Upper lobe of right lung (tissue), 1 donor: ENCODE measurements around the gene RAB11FIP4. TPM values are rescaled to one million over a fixed set of nuclear protein-coding genes. Genes with fewer than 3 reads are reported as not detected.

ENCODE experiments used
- ATAC-seq: fragments of 200-7000 bp; cut with Tn5 transposase; one replicate; pipeline ENCODE4 v1.9.1; 2020; ENCODE audit warnings: mild to moderate bottlenecking, moderate library complexity
- DNase-seq: peaks from one replicate; pipeline ENCODE4 v3.0.0-alpha.2; 2020
- H3K27ac ChIP-seq: fragments of 200-600 bp; one replicate; pipeline ENCODE4 v1.8.0; 2022
- H3K27me3 ChIP-seq: fragments of 200-600 bp; one replicate; pipeline ENCODE4 v1.8.0; 2022; ENCODE audit warnings: mild to moderate bottlenecking
- H3K36me3 ChIP-seq: fragments of 200-600 bp; one replicate; pipeline ENCODE4 v1.8.0; 2022
- H3K4me1 ChIP-seq: fragments of 200-600 bp; one replicate; pipeline ENCODE4 v1.8.0; 2022
- H3K4me3 ChIP-seq: fragments of 200-600 bp; one replicate; pipeline ENCODE4 v1.8.0; 2022; ENCODE audit warnings: mild to moderate bottlenecking
- H3K9me3 ChIP-seq: fragments of 200-600 bp; one replicate; pipeline ENCODE4 v1.8.0; 2022
- intact Hi-C: fragments of 100-400 bp; cut with DNase I; formaldehyde crosslinking; loops from one replicate; pipeline ENCODE4 v1.11.0; 2022
- total RNA-seq: library from RNA; stranded (reverse); fragmentation: NEBNext Ultra II Directional; extraction: Animal tissue kit (Norgen Biotek cat#: 25700); gene quantifications from one replicate; pipeline ENCODE4 v1.2.1, GENCODE V29; 2021
- TF ChIP-seq, protein P1 (sequence below): fragments of 200-600 bp; IDR thresholded peaks from one replicate; pipeline ENCODE4 v1.8.0; 2022; ENCODE audit warnings: antibody characterized with exemption
- donor health status: DM: no; HTN: yes; CAD: no; lungs with severe emphysema.

Gene RAB11FIP4
- total RNA-seq, 1 donor from 2014 or later, result 13.5 TPM

DNA sequence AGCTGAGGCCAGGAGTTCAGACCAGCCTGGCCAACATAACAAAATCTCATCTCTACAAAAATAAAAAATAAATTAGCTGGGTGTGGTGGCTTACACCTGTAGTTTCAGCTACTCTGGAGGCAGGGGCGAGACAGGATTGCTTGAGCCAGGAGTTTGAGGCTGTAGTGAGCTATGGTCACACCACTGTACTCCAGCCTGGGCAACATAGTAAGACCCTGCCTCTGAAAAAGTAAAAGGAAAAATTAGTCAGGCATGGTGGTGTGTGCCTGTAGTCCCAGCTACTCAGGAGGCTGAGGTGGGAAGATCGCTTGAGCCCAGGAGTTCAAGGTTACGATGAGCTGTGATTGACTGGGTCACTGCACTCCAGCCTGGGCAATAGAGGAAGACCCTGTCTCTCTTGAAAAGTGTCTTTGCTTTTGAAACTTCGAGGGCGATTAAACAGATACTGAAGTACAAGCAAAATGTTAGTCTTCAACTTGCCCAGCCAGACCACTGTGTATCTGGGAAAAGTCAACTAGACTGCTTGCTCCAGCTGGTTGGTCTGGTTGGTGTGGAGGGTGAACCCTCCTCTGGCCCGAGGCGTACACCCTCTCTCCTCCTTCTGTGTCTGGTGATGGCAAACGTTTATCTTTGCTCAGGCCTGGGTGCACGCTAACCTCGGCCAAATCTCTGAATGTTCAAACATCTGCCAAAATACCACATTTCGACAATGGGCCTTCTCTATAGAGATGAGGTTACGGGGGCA lies 174.9 kb downstream of the RAB11FIP4 start:
- H3K27me3 ChIP-seq, result no peaks in the 10 kb centered on the region
- TF ChIP-seq, protein P1, sequence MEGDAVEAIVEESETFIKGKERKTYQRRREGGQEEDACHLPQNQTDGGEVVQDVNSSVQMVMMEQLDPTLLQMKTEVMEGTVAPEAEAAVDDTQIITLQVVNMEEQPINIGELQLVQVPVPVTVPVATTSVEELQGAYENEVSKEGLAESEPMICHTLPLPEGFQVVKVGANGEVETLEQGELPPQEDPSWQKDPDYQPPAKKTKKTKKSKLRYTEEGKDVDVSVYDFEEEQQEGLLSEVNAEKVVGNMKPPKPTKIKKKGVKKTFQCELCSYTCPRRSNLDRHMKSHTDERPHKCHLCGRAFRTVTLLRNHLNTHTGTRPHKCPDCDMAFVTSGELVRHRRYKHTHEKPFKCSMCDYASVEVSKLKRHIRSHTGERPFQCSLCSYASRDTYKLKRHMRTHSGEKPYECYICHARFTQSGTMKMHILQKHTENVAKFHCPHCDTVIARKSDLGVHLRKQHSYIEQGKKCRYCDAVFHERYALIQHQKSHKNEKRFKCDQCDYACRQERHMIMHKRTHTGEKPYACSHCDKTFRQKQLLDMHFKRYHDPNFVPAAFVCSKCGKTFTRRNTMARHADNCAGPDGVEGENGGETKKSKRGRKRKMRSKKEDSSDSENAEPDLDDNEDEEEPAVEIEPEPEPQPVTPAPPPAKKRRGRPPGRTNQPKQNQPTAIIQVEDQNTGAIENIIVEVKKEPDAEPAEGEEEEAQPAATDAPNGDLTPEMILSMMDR, result no peak
- no peaks in the 10 kb centered on the region for H3K9me3 ChIP-seq
- intact Hi-C loops, result no loop called here
- no peaks in the 10 kb centered on the region for H3K36me3 ChIP-seq
- no peak overlapping the region for H3K4me3 ChIP-seq
- no peak for DNase-seq
- H3K4me1 ChIP-seq, result peaks cover 80% of the 10 kb centered on the region
- peak overlapping the region; percentile 18 for H3K27ac ChIP-seq
- ATAC-seq, result no peak

DNA sequence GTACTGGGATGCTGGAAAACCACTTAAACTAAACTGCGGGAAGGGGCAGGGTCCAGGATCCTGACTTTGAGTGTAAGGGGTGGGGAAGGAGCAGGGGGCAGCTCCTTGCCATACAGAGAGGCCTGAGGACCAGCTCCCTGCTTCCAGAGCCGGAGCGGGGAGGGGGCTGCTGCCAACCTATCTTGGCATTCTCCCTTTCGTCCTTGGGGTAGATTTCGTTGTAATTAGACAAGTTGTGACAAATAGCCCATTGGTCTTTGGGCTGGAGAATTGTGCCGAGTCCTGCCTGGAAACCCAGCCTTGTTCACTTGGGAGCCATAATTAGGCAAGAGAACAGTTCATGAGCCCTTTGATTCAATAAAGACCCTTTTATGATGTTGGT lies 175.5 kb downstream of the RAB11FIP4 start:
- no peaks in the 10 kb centered on the region for H3K9me3 ChIP-seq
- DNase-seq, result no peak
- no peak overlapping the region for H3K27ac ChIP-seq
- peaks cover 80% of the 10 kb centered on the region for H3K4me1 ChIP-seq
- TF ChIP-seq, protein P1, result no peak
- no peaks in the 10 kb centered on the region for H3K27me3 ChIP-seq
- no peaks in the 10 kb centered on the region for H3K36me3 ChIP-seq
- no peak for ATAC-seq
- intact Hi-C loops, result no loop called here
- H3K4me3 ChIP-seq, result no peak overlapping the region

DNA sequence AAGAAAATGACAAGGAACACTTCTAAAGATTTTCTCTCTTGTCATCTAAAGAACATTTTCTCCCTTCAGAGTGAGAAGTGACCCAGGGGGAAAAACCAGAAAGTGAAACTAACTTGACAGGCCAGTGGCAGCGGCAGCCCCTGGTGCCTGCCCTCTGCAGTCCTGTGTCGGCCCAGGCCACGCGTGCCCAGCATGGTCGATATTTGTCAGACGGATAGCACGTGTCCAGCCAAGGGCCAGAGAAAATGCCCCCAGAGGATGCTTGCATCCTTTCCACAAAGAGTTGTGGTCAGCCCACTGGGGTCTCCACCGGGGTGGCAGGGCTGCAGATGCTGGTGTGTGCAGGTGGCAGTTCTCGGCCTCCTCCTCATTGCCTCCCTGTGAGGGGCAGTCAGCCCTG lies 176.6 kb downstream of the RAB11FIP4 start:
- ATAC-seq (peak; percentile 43), DNase-seq (no peak)
- Histone ChIP-seq H3K27ac (peak overlapping the region; percentile 2), H3K27me3 (no peaks in the 10 kb centered on the region), H3K4me3 (no peak overlapping the region), H3K4me1 (peaks cover 72% of the 10 kb centered on the region), H3K9me3 (no peaks in the 10 kb centered on the region), H3K36me3 (no peaks in the 10 kb centered on the region)
- intact Hi-C loops, result no loop called here
- TF ChIP-seq, protein P1, result no peak

DNA sequence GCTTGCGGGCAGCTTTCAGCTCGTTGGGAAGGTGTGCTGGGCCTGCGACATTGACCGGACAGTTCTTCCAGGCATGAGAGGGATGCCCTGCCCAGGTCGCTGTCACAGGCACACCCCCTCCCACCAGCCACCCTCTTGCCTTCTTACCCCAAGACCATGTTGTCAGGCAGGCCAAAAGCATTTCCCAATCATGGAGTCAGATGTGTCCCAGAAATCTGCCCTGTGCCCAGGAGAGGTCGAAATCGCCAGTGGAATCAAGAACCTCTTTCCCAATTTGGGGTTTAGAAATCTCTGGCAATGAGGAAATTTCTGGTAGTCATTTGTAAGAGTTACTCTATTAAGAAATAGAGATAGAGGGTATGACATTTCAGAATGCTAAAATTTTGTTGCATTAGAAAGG lies 177.1 kb downstream of the RAB11FIP4 start:
- Histone ChIP-seq H3K4me1 (peaks cover 72% of the 10 kb centered on the region), H3K27me3 (no peaks in the 10 kb centered on the region), H3K27ac (peak overlapping the region; percentile 2), H3K9me3 (no peaks in the 10 kb centered on the region), H3K36me3 (no peaks in the 10 kb centered on the region), H3K4me3 (no peak overlapping the region)
- DNase-seq (peak; percentile 75), ATAC-seq (peak; percentile 57)
- intact Hi-C loops, result no loop called here
- TF ChIP-seq, protein P1, result no peak

DNA sequence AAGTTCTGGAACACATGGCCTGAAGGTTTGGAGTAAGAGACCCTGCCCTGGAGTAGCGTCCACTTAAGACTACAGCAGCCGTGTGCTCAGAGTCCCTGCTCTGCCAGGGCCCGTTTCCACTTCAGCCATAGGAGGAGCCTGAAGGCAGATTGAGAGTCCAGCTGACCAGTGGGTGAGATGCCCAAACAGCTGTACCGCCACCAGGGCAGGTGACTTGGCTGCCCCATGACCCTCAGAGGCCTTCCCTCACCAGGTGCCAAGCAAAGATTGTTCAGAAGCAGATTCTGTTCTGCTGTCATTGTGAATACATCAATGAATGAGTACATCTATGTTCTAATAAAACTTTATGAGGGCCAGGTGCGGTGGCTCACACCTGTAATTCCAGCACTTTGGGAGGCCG lies 178.8 kb downstream of the RAB11FIP4 start:
- H3K9me3 ChIP-seq, result no peaks in the 10 kb centered on the region
- intact Hi-C loops, result loop anchor here (10.0 kb wide), 1 partner anchor 65 kb away; no protein-coding TSS in a partner anchor
- ATAC-seq (no peak), DNase-seq (no peak)
- H3K4me3 ChIP-seq, result no peak overlapping the region
- peak overlapping the region; percentile 49 for H3K27ac ChIP-seq
- H3K4me1 ChIP-seq, result peaks cover 57% of the 10 kb centered on the region
- H3K27me3 ChIP-seq, result no peaks in the 10 kb centered on the region
- no peaks in the 10 kb centered on the region for H3K36me3 ChIP-seq
- TF ChIP-seq, protein P1, result no peak
